Measurements from ENCODE around the gene ATAD3A. TPM values are rescaled to one million over a fixed set of nuclear protein-coding genes. Genes with fewer than 3 reads are reported as not detected.
"Not testable (repeated sequence)": the region's sequence is repeated elsewhere in the genome, so short reads cannot be mapped to it uniquely, and the experiment has no call there.

The ATAD3A gene
- total RNA-seq, 4 donors from 2014 or later: 14.6 to 34.4 (median 20.4) TPM

DNA sequence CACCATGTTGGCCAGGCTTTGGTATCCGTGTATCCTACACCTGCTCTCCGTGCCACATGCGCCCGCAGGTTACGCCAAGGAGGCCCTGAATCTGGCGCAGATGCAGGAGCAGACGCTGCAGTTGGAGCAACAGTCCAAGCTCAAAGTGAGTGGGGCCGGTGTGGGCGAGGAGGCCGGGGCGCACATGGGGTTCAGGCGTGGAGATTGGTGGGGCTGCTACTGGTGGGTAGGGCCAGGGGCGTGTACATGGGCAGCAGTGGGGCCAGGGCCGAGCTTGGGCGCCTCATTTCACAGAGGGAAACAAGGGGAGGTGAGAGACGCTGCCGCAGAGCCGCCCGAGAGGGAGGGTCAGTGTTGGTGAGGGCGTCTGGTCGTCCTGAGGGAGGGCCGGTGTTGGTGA lies 34.8 kb upstream of the ATAD3A start:
- Histone ChIP-seq H3K4me3 (no peak overlapping the region), H3K36me3 (peaks cover 0 to 17% (median 5%) of the 10 kb centered on the region in 4 donors), H3K27me3 (no peaks in the 10 kb centered on the region), H3K4me1 (peaks cover 9 to 18% (median 13%) of the 10 kb centered on the region in 4 donors), H3K9me3 (no peaks in the 10 kb centered on the region), H3K27ac (no peak overlapping the region)
- TF ChIP-seq POLR2A (IDR thresholded peaks at IDR 0.05): no peak
- TF ChIP-seq, protein P1, sequence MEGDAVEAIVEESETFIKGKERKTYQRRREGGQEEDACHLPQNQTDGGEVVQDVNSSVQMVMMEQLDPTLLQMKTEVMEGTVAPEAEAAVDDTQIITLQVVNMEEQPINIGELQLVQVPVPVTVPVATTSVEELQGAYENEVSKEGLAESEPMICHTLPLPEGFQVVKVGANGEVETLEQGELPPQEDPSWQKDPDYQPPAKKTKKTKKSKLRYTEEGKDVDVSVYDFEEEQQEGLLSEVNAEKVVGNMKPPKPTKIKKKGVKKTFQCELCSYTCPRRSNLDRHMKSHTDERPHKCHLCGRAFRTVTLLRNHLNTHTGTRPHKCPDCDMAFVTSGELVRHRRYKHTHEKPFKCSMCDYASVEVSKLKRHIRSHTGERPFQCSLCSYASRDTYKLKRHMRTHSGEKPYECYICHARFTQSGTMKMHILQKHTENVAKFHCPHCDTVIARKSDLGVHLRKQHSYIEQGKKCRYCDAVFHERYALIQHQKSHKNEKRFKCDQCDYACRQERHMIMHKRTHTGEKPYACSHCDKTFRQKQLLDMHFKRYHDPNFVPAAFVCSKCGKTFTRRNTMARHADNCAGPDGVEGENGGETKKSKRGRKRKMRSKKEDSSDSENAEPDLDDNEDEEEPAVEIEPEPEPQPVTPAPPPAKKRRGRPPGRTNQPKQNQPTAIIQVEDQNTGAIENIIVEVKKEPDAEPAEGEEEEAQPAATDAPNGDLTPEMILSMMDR (IDR thresholded peaks at IDR 0.05): no peak
- TF ChIP-seq POLR2AphosphoS5 (IDR thresholded peaks at IDR 0.05): no peak
- no peak for TF ChIP-seq EP300 (IDR thresholded peaks at IDR 0.05; ENCODE audit: low read depth)
- in situ Hi-C loops (cut with MboI; ENCODE audit: low pct_ligation_motif_present in 1 of 4, low pct_unique_long_range_greater_than_20kb in 1 of 4, low sequenced_read_pairs in 3 of 4) (no loop called here), intact Hi-C loops (cut with DNase I; ENCODE audit: low total_unique reads) (no loop called here)
- DNase-seq: no peak
- WGBS, 2 donors (ENCODE audit: low coverage in 1 of 2): 95% methylated on average over 22 of the region's 22 CpGs; no CpG with 5 or more reads in 1 of the 2 donors

DNA sequence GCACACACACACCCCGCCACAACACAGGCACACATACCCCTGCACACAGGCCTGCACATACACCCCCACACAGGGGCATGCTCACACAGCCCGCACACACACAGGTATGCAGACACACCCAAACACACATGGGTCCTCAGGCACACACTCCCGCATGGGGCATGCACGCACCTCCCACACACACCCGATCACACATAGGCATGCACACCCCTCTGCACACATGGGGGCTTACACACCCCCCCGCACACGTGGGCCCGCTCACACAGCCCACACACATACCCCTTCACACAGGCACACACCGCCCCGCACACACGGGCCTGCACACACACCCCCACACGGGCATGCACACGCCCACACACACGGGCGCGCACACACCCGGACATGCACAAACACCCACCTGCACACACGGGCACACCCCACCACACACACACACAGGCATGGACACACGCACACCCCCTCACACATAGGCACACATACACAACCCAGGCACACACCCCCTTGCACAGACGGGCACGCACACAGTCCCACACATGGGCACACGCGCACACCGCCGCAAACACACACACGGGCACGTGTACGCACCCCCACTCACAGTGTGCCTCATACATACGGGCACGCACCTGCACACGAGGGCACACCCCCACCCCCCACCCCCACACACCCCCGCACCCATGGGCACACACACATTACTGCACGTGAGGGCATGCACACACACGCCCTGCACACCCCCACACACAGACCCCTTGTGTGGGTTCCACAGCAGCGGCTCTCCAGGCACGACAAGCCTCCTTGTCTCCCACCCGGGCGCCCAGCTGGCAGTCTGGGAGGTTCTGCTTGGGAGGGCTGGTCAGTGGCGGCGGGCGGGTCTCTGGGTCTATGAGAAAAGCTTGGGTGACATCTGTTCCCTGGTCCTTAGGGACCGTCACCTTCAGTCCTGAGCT lies 32.1 kb upstream of the ATAD3A start:
- DNase-seq: no peak
- H3K4me3 ChIP-seq: no peak overlapping the region
- no peaks in the 10 kb centered on the region for H3K4me1 ChIP-seq
- 92 to 95% methylated on average over 5 to 40 of the region's 42 CpGs for WGBS, 2 donors (ENCODE audit: low coverage in 1 of 2)
- intact Hi-C loops (cut with DNase I; ENCODE audit: low total_unique reads) (no loop called here), in situ Hi-C loops (cut with MboI; ENCODE audit: low pct_ligation_motif_present in 1 of 4, low pct_unique_long_range_greater_than_20kb in 1 of 4, low sequenced_read_pairs in 3 of 4) (no loop called here)
- H3K27me3 ChIP-seq: no peaks in the 10 kb centered on the region
- no peak overlapping the region for H3K27ac ChIP-seq
- no peaks in the 10 kb centered on the region for H3K9me3 ChIP-seq
- TF ChIP-seq, protein P1 (IDR thresholded peaks at IDR 0.05): no peak
- TF ChIP-seq POLR2AphosphoS5 (IDR thresholded peaks at IDR 0.05) (no peak), EP300 (IDR thresholded peaks at IDR 0.05; ENCODE audit: low read depth) (no peak), POLR2A (IDR thresholded peaks at IDR 0.05) (no peak)
- peaks cover 0 to 29% (median 14%) of the 10 kb centered on the region in 4 donors for H3K36me3 ChIP-seq

DNA sequence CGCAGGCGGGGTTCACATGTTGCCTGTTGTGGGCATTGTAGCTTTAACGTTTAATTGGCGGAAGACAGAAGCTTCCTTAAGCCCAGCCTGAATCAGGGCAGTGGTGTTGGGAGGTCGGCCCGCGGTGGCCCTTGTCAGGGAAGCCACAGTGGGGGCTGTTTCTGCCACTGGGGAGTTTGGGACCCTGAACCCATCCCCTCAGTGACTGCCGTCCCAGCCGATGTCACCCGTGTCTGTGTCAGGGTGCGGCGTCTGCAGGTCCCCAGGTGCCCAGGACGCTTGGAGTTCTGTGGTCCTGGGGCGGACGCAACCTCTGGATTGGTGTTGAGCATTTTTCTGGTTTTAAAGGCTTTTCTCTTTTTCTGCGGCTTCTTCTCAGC lies 31.5 kb upstream of the ATAD3A start:
- peaks cover 0 to 29% (median 14%) of the 10 kb centered on the region in 4 donors for H3K36me3 ChIP-seq
- intact Hi-C loops (cut with DNase I; ENCODE audit: low total_unique reads); H3K9me3 ChIP-seq; DNase-seq; H3K4me3 ChIP-seq; H3K27ac ChIP-seq; H3K4me1 ChIP-seq; H3K27me3 ChIP-seq; in situ Hi-C loops (cut with MboI; ENCODE audit: low pct_ligation_motif_present in 1 of 4, low pct_unique_long_range_greater_than_20kb in 1 of 4, low sequenced_read_pairs in 3 of 4): not testable (repeated sequence)
- 95% methylated on average over 16 of the region's 16 CpGs; no CpG with 5 or more reads in 1 of the 2 donors for WGBS, 2 donors (ENCODE audit: low coverage in 1 of 2)

DNA sequence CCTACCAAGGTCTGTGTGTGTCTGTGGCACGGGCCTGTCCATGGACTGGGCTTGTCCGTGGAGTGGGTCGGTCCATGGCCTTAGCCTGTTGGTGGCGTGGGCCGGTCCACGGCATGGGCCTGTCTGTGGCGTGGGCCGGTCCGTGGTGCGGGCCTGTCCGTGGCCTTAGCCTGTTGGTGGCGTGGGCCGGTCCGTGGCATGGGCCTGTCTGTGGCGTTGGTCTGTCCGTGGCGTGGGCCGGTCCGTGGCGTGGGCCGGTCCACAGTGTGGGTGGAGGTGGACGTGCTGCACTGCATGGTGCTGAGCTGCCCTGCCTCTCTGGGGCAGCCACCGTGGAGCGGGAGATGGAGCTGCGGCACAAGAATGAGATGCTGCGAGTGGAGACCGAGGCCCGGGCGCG lies 30.2 kb upstream of the ATAD3A start:
- WGBS, 2 donors (ENCODE audit: low coverage in 1 of 2): 95% methylated on average over 26 of the region's 30 CpGs; no CpG with 5 or more reads in 1 of the 2 donors
- H3K27ac ChIP-seq; H3K4me1 ChIP-seq; H3K27me3 ChIP-seq; intact Hi-C loops (cut with DNase I; ENCODE audit: low total_unique reads); H3K9me3 ChIP-seq; in situ Hi-C loops (cut with MboI; ENCODE audit: low pct_ligation_motif_present in 1 of 4, low pct_unique_long_range_greater_than_20kb in 1 of 4, low sequenced_read_pairs in 3 of 4); DNase-seq; H3K4me3 ChIP-seq: not testable (repeated sequence)
- peaks cover 0 to 31% (median 15%) of the 10 kb centered on the region in 4 donors for H3K36me3 ChIP-seq

DNA sequence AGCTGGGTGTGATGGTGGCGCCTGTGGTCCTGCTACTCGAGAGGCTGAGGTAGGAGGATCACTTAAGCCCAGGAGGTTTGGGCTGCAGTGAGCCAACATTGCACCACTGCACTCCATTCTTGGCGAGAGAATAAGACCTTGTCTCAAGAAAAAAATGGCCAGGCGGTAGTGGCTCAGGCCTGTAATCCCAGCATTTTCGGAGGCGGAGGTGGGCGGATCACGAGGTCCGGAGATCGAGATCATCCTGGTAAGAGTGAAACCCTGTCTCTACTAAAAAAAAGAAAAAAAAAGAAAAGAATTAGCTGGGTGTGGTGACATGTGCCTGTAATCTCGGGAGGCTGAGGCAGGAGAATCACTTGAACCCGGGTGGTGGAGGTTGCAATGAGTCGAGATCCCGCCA lies 29.1 kb upstream of the ATAD3A start:
- Histone ChIP-seq H3K4me1 (no peaks in the 10 kb centered on the region), H3K36me3 (peaks cover 0 to 33% (median 16%) of the 10 kb centered on the region in 4 donors), H3K4me3 (no peak overlapping the region), H3K9me3 (no peaks in the 10 kb centered on the region), H3K27ac (no peak overlapping the region), H3K27me3 (no peaks in the 10 kb centered on the region)
- DNase-seq: no peak
- in situ Hi-C loops (cut with MboI; ENCODE audit: low pct_ligation_motif_present in 1 of 4, low pct_unique_long_range_greater_than_20kb in 1 of 4, low sequenced_read_pairs in 3 of 4) (no loop called here), intact Hi-C loops (cut with DNase I; ENCODE audit: low total_unique reads) (no loop called here)
- TF ChIP-seq POLR2A (IDR thresholded peaks at IDR 0.05) (no peak), POLR2AphosphoS5 (IDR thresholded peaks at IDR 0.05) (no peak), EP300 (IDR thresholded peaks at IDR 0.05; ENCODE audit: low read depth) (no peak)
- TF ChIP-seq, protein P1 (IDR thresholded peaks at IDR 0.05): no peak
- 95 to 100% methylated on average over 4 to 14 of the region's 14 CpGs for WGBS, 2 donors (ENCODE audit: low coverage in 1 of 2)
